GM12891 (cell line): ENCODE measurements around the gene DDX39A.
"Not testable (repeated sequence)": the region's sequence is repeated elsewhere in the genome, so short reads cannot be mapped to it uniquely, and the experiment has no call there.

Source experiments
- DNase-seq: peaks from one replicate; pipeline ENCODE4 v3.0.0; 2011; ENCODE audit warnings: low spot score; ENCODE audit not compliant: insufficient read length
- FAIRE-seq: peaks from 2 replicates; lab custom pipeline; 2011; peaks lifted over from hg19 to GRCh38; lab: Jason Lieb, UNC
- PAX5 ChIP-seq: IDR thresholded peaks from 2 replicates; pipeline ENCODE4 v1.6.1; 2011; ENCODE audit warnings: low read length, moderate library complexity, mild to moderate bottlenecking; ENCODE audit not compliant: insufficient read depth, severe bottlenecking
- POLR2A ChIP-seq: IDR thresholded peaks from 2 replicates; pipeline ENCODE4 v1.6.1; 2011; ENCODE audit warnings: low read depth, low read length, control low read depth
- POLR2AphosphoS5 ChIP-seq: IDR thresholded peaks from 2 replicates; pipeline ENCODE4 v1.6.1; 2011; ENCODE audit warnings: low read depth, low read length, control low read depth
- POU2F2 ChIP-seq: IDR thresholded peaks from 2 replicates; pipeline ENCODE4 v1.6.1; 2011; ENCODE audit warnings: low read depth, mild to moderate bottlenecking, control low read depth, low read length, moderate library complexity
- SPI1 ChIP-seq: IDR thresholded peaks from 2 replicates; pipeline ENCODE4 v1.6.1; 2011; ENCODE audit warnings: low read depth, low read length, control low read depth
- TAF1 ChIP-seq: IDR thresholded peaks from 2 replicates; pipeline ENCODE4 v1.6.1; 2011; ENCODE audit warnings: low read depth, low read length, control low read depth

Gene DDX39A

DNA sequence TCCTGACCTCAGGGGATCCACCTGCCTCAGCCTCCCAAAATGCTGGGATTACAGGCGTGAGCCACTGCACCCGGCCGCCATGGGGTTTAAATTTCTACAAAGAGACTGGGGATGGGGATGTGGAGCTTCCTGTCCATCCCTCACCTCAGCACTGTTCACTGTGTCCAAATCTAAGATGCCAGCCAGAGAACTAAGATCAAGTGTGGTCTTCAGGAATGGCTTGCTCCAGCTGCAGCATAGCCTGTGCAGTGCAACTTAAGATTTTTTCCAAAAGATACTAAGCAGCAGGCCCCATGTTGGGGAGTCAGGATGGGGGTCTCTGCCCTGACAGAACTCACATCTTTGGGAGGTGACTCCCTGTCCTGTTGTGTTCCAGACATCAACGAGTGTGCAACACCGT lies 28.6 kb downstream of the DDX39A start:
- DNase-seq (no peak), FAIRE-seq (no peak)
- TF ChIP-seq POLR2A = no peak
- TF ChIP-seq POU2F2 = no peak
- TF ChIP-seq PAX5 = no peak
- TF ChIP-seq TAF1 = no peak
- no peak for TF ChIP-seq POLR2AphosphoS5
- TF ChIP-seq SPI1 = no peak

DNA sequence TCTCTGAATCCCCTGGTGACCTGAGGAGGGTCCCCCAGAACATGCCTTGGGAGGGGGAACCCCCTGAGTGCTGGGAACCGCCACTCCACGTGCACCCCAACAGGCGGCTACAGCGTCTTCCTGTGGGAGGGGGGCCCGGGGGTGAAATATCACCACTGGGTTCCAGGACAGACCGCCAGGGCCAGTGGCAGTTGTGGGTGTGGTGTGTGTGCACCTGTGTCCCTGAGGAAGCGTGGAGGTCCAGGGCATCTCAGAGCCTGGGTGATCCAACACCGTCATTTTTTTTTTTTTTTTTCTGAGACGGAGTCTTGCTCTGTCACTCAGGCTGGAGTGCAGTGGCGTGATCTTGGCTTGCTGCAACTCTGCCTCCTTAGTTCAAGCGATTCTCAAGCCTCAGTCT lies 33.6 kb downstream of the DDX39A start:
- no peak for TF ChIP-seq PAX5
- no peak for TF ChIP-seq POLR2AphosphoS5
- no peak for TF ChIP-seq TAF1
- no peak for TF ChIP-seq POU2F2
- TF ChIP-seq SPI1 = no peak
- TF ChIP-seq POLR2A = no peak
- FAIRE-seq = no peak
- no peak for DNase-seq

DNA sequence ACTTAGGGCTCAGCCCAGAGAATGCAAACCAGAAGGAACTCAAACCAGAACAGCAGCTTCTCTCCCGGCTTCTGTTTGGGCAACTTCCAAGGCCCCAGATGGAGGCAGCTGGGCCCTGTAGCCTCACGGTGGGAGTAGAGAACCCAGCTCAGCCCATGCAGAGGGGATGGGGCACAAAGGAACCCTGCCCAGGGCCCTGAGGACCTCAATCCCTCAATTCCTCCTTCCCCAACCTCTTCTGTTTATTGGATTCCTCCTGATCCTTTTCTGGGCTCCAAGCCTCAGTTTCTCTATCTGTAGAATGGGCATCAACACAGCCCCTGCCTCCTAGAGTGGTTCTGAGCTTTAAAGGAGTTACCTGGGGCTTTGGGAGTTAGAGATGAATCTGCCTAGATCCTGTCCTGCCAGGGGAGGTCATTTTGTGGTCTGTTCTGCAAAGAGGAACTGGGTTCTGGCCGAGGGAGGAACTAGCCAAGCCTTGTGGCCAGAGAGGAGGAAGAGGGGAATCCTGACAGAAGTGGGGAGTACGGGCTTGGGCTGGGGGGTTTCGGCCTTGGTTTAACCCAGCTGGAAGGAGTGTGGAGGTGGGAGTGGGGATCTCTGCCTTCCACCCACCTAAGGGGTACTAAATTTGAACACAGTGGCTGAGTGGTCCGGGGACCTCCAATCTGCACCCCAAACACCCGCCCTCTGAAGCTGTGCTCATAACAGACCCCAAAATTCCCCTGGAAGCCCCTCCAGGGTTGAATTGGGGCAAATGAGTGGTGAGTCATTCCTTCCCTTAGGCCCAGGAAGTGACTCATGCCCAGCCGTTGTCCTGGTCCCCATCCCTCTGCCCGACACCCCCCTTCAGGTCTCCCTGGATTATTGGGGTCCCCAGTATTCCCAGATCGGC lies 35.2 kb downstream of the DDX39A start:
- DNase-seq = no peak
- peak; percentile 48 for TF ChIP-seq PAX5
- TF ChIP-seq POU2F2 = peak; percentile 61; the same call in 1 of the 2 replicates
- peak; percentile 51; the same call in 1 of the 2 replicates for TF ChIP-seq POLR2AphosphoS5
- TF ChIP-seq TAF1 = peak; percentile 46; the same call in 1 of the 2 replicates
- peak; percentile 60 for TF ChIP-seq POLR2A
- TF ChIP-seq SPI1 = peak; percentile 100
- peak; percentile 64 for FAIRE-seq

DNA sequence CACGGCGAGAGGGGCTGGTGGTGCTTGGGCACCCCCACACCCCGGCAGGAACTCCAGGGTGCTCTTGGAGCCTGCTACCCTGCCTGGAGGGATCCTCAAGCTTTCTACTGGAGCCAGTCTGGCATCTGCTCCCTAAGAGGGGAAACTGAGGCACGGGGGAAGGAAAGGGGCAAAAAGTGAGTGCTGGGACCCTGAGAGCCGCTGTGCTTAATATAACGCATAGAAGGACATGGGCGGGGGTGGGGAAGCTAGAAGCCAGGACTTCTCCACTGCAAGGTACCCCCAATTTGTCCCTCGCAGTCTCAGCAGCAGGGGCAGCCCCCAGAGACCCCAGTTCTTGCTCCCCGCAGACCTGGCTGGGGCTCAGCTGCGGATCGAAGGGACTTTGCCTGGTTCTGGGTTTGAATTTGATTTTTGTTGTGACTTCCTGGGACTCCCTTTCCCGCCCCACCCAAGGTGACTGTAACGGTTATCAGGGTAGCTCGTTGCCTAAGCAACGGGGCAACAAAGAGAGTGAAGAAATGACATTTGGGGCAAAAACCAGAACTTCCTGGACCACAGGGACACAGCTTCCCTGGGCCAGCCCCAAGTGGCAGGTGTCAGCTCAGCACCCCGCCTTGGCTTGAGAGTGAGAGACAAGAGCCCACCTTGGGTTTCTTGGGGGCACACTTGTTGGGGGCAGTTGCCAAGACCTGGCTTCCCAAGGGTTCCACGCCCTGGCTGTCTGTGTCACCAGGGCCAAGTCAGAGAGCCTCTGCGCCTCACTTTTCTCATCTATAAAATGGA lies 37.3 kb downstream of the DDX39A start:
- FAIRE-seq (peak; percentile 79), DNase-seq (no peak)
- TF ChIP-seq POU2F2 (no peak), PAX5 (no peak), POLR2A (no peak)

DNA sequence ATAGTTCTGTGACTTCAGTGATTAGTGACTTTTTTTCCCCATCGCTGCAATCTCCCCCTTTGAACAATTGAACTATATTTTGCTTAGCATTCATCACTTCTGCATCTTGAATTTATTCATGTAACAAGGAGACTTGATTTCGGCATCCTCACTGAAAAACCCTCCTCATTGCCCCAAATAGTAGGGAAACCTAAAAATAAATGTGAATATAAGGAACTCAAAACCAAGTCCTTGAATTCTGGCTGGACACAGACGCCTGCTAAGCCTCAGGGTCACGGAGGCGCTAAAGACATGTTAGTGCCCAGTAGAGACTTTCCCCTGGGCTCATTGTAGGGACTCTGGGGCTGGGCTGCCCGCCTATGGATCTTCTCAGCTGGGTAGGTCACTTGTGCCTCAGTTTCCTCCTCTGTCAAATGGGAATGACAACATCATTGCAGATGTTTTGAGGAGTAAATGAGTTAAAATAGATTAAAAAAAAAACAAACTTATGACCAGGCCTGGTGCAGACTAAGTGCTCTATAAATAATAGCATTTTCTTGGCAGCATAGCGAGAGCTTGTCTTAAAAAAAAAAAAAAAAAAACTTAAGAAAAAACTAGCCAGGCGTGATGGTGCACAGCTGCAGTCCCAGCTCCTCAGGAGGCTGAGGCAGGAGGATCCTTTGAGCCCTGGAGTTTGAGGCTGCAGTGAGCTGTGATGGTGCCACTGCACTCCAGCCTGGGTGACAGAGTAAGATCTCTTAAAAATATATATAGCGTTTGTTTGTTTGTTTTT lies 39.7 kb downstream of the DDX39A start:
- DNase-seq (no peak), FAIRE-seq (no peak)
- TF ChIP-seq POU2F2 = no peak

DNA sequence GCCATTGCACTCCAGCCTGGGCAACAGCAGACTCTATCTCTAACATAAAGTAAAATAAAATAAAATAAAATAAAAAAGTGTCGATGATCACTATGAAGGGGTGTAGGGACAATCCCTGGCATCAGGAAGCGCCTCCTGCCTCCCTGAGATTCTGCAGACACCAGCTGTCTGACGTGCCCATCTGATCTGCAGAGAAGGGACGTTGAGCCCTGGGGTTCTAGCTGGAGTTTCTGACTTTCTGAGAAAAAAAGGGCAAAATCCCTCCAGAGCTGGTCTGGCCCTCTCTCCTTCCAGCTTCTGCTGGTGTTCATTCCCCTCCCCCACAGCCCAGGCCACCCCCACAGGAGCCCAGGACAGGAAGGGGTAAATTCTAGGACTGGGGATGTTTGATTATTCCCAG lies 40.3 kb downstream of the DDX39A start:
- FAIRE-seq = no peak
- DNase-seq = no peak
- TF ChIP-seq POLR2A (no peak), POU2F2 (no peak), TAF1 (no peak), SPI1 (no peak)

DNA sequence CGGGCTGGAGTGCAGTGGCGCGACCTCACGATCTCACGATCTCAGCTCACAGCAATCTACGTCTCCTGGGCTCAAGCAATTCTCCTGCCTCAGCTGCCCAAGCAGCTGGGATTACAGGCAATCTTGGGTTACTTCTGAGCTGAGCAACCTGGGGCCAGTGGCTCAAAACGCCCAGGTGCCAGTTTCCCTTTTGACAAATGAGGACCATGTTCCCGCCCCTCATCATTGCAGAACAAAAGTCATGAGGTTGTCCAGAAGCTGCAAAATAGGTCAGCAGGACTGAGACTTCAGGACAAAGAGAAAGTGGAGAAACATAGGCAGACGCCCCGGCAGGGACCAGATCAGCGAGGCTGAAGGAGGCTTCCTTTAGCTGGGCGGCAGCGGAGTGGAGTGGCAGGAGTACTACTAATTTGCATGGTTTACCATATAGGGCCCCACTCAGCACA lies 41.2 kb downstream of the DDX39A start:
- TF ChIP-seq POU2F2 = no peak
- FAIRE-seq = peak; percentile 96
- DNase-seq = no peak

DNA sequence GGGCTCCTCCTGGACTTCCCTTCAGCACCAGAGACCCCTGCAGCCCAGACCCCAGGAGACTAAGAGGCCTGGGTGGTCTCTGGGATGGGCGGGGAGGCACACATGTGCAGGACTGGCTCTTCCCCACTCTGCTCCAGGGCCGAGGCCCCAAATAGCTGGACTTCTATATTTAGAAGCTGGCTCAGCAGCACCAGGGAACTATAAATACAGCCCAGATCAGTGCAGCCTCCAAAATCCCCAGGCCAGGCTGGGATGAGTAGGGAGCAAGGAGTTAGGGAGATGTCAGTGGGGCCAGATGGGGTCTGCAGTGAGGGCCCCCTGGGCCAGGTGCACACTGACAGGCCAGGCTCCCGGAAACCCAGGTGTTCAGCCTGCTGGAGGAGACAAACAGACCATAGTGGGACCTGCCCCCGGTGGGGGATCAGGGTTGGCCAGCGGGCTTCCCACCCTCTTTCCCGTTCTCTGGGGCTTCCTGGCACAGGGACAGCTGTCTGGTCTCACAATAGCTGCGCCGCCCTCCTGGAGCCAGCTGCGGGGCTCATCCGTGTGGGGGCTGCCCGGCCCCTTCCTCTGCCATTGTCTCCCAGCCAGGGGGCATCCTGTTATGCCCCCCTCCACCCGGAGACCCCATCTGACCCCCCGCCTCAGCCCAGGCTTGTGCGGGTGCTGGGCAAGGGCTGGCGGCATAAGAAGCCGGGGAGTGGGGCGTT lies 43.4 kb downstream of the DDX39A start:
- no peak for TF ChIP-seq SPI1
- no peak for TF ChIP-seq POU2F2
- no peak for TF ChIP-seq TAF1
- no peak for TF ChIP-seq POLR2AphosphoS5
- no peak for TF ChIP-seq POLR2A
- no peak for TF ChIP-seq PAX5
- FAIRE-seq (no peak), DNase-seq (no peak)

DNA sequence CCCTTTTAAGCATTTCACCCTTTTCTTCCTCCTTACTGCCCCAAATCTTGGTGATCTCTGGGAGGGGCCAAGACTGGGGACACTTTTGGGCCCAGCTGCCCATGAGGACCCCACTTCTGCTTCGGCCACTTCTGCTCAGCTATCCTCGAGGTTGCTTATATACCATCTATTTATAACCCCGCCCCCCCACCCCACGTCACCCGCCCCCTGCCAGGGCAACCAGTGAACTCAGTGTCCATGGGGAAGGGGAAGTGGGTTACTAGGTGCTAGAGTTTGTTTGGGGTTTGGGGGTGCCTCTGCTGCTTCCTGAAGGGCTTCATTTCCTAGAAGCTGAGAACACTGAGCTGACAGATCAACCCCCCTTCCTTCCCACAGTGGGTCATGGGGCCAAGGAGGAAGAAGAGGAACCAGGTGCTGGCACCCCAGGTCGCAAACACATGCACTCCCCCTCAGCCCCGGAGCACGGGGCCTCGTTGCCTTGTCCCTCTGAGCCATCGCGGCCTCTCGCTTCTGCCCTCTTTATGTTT lies 44.0 kb downstream of the DDX39A start:
- no peak for DNase-seq
- FAIRE-seq = peak; percentile 54
- TF ChIP-seq SPI1 = peak; percentile 71
- TF ChIP-seq POLR2A = no peak
- TF ChIP-seq PAX5 = no peak

DNA sequence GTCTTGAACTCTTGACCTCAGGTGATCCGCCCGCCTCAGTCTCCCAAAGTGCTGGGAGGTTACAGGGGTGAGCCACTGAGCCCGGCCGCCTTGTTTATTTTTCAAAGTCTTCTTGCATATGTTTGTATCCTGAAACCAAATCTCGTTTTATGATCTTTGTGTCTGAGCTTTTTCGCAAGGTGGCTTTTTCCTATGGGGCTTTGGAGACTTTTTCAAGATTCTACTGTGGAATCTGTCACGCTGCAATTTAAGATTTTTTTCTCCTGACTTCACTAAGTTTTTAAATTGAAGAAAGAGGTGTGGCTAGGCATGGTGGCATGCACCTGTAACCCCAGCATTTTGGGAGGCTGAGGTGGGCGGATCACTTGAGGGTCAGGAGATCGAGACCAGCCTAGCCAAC lies 44.8 kb downstream of the DDX39A start:
- DNase-seq, FAIRE-seq: not testable (repeated sequence)

DNA sequence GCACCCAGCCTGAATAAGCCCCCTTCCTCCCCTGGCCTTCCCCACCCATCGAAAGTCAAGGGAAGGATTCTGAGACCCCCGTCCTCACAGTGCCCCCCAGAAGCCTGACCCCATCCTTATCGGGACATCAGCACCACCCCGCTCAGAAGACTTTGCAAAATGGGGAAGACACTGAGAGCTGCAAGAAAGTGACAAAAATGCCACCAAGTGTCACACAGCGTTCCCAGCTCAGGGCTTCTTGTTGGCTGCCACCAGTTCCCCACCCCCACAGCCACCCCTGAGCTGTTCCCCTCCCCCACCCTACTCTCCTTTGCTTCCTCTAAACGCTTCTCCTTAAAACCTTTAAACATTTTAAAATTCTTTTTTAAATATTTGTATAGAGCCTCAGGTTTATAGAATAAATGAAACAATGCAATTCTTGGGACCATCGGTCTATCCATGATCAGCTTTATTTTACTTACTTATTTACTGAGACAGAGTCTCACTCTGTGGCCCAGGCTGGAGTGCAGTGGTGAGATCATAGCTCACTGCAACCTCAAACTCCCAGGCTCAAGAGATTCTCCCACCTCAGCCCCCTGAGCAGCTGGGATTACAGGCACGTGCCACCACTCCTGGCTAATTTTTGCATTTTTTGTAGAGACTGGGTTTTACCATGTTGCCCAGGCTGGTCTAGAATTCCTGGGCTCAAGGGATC lies 46.6 kb downstream of the DDX39A start:
- not testable (repeated sequence) for FAIRE-seq, DNase-seq
